KMS-11 (cell line): ENCODE data around the gene SPOCK3.

Source experiments
- H2AFZ ChIP-seq: fragments of 200-600 bp; sonication (generic); 2 replicates; pipeline ENCODE4 v1.6.1; 2016; ENCODE audit warnings: antibody characterized with exemption, mixed run types, low read depth
- H3K27ac ChIP-seq: fragments of 200-600 bp; sonication (generic); 2 replicates; pipeline ENCODE4 v1.6.1; 2016; ENCODE audit warnings: mild to moderate bottlenecking, mixed run types
- H3K27me3 ChIP-seq: fragments of 200-600 bp; sonication (generic); 2 replicates; pipeline ENCODE4 v1.6.1; 2017; ENCODE audit warnings: mild to moderate bottlenecking, low read depth, mixed run types, moderate library complexity; ENCODE audit not compliant: insufficient read depth
- H3K36me3 ChIP-seq: fragments of 200-600 bp; sonication (generic); 2 replicates; pipeline ENCODE4 v1.6.1; 2017; ENCODE audit warnings: mild to moderate bottlenecking, mixed run types; ENCODE audit not compliant: insufficient read depth
- H3K4me1 ChIP-seq: fragments of 200-600 bp; sonication (generic); 2 replicates; pipeline ENCODE4 v1.6.1; 2016; ENCODE audit warnings: mild to moderate bottlenecking, low read depth, mixed run types; ENCODE audit not compliant: poor library complexity, severe bottlenecking
- H3K4me2 ChIP-seq: fragments of 200-600 bp; sonication (generic); 2 replicates; pipeline ENCODE4 v1.7.0; 2016; ENCODE audit warnings: mild to moderate bottlenecking, mixed run types
- H3K4me3 ChIP-seq: fragments of 200-600 bp; sonication (generic); IDR thresholded peaks from 2 replicates; pipeline ENCODE4 v1.6.1; 2017; ENCODE audit warnings: low read depth, low read length, mixed read lengths; ENCODE audit not compliant: insufficient read depth
- H3K79me2 ChIP-seq: fragments of 200-600 bp; sonication (generic); 2 replicates; pipeline ENCODE4 v1.6.1; 2016; ENCODE audit warnings: low read depth, mixed run types; ENCODE audit not compliant: insufficient read depth
- H3K9ac ChIP-seq: fragments of 200-600 bp; sonication (generic); 2 replicates; pipeline ENCODE4 v1.6.1; 2016; ENCODE audit warnings: mild to moderate bottlenecking, mixed run types
- H4K20me1 ChIP-seq: fragments of 200-600 bp; sonication (generic); 2 replicates; pipeline ENCODE4 v1.6.1; 2016; ENCODE audit warnings: mild to moderate bottlenecking, mixed run types; ENCODE audit not compliant: insufficient read depth
- CTCF ChIP-seq: fragments of 200-600 bp; sonication (generic); conservative IDR thresholded peaks from 2 replicates; pipeline ENCODE4 v1.6.1; 2017; ENCODE audit warnings: low read depth, mild to moderate bottlenecking, antibody characterized with exemption, low read length, moderate library complexity, mixed read lengths

The SPOCK3 gene

GRCh38 chr4:166734797-166735196, 499.5 kb downstream of the SPOCK3 start:
- no peaks in the 10 kb centered on the region for H3K79me2 ChIP-seq
- H4K20me1 ChIP-seq: no peaks in the 10 kb centered on the region; the same call in 1 of the 2 replicates
- H3K9ac ChIP-seq: no peak overlapping the region
- H3K4me1 ChIP-seq: no peaks in the 10 kb centered on the region
- no peak overlapping the region for H2AFZ ChIP-seq
- H3K27me3 ChIP-seq: no peaks in the 10 kb centered on the region
- H3K36me3 ChIP-seq: no peaks in the 10 kb centered on the region
- no peak for TF ChIP-seq CTCF
- H3K27ac ChIP-seq: no peak overlapping the region
- no peak overlapping the region for H3K4me3 ChIP-seq
- no peak overlapping the region for H3K4me2 ChIP-seq

GRCh38 chr4:166733686-166734085, 500.6 kb downstream of the SPOCK3 start:
- Histone ChIP-seq H2AFZ (no peak overlapping the region), H3K4me1 (no peaks in the 10 kb centered on the region), H3K79me2 (no peaks in the 10 kb centered on the region), H3K4me3 (no peak overlapping the region), H4K20me1 (no peaks in the 10 kb centered on the region; the same call in 1 of the 2 replicates), H3K27me3 (no peaks in the 10 kb centered on the region), H3K27ac (no peak overlapping the region), H3K9ac (no peak overlapping the region), H3K36me3 (no peaks in the 10 kb centered on the region), H3K4me2 (no peak overlapping the region)
- TF ChIP-seq CTCF: no peak

GRCh38 chr4:166726832-166727231, 507.5 kb downstream of the SPOCK3 start:
- no peaks in the 10 kb centered on the region for H3K79me2 ChIP-seq
- H3K36me3 ChIP-seq: no peaks in the 10 kb centered on the region
- no peak for TF ChIP-seq CTCF
- no peak overlapping the region for H3K4me3 ChIP-seq
- H3K9ac ChIP-seq: no peak overlapping the region
- no peak overlapping the region for H3K27ac ChIP-seq
- no peaks in the 10 kb centered on the region for H3K27me3 ChIP-seq
- no peak overlapping the region for H3K4me2 ChIP-seq
- H4K20me1 ChIP-seq: no peaks in the 10 kb centered on the region
- H3K4me1 ChIP-seq: no peaks in the 10 kb centered on the region
- H2AFZ ChIP-seq: no peak overlapping the region

GRCh38 chr4:166724369-166724768, 509.9 kb downstream of the SPOCK3 start:
- Histone ChIP-seq H4K20me1 (no peaks in the 10 kb centered on the region), H3K9ac (no peak overlapping the region), H3K4me3 (no peak overlapping the region), H3K4me2 (no peak overlapping the region), H3K27me3 (no peaks in the 10 kb centered on the region), H3K36me3 (no peaks in the 10 kb centered on the region), H3K4me1 (no peaks in the 10 kb centered on the region), H2AFZ (no peak overlapping the region), H3K27ac (no peak overlapping the region), H3K79me2 (no peaks in the 10 kb centered on the region)
- no peak for TF ChIP-seq CTCF
